ENCODE measurements around the gene POU3F2.
A peak's percentile ranks its signal among the peaks of the same experiment; 100 is the strongest.

Gene POU3F2

DNA sequence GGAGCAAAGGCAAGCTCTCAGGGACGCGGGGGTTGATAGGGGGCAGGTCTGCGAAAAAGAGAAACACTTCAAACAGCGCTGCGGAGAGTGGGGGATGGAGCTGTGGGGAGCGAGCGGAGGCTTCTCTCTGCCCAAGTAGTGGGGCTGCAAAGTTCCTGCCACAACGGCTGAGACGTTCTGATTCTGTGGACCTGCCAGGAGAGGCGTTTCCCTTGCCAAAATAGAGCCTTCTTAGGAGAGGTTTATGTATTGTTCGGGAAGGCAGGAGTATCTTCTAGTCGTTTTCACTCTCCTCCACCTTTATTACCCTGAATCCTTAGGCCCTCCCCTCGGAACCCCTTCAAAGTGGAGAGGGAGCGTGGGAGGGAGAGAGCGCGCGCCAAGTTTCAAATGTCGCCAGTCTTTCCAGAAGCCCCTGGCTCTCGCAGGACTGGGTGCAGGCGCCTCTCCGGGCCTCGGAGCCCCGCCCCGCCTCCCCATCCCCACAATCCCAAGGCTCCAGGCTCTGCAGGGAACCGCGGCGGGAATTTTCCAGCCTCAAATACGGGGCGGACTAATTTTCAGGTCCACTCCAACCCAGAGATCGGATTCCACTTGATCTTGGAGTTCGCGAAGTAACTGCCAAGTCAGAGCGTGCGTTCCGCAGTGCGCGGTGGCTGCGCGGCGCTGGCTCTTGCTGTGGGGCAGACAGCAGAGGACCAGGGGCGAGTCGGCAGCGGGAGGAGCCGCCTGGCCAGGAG lies 10.0 kb upstream of the POU3F2 start (continued):
- no peak for TF ChIP-seq ZNF184 (tag by site-specific recombination; IDR thresholded peaks at IDR 0.05)
- TF ChIP-seq, protein P1, sequence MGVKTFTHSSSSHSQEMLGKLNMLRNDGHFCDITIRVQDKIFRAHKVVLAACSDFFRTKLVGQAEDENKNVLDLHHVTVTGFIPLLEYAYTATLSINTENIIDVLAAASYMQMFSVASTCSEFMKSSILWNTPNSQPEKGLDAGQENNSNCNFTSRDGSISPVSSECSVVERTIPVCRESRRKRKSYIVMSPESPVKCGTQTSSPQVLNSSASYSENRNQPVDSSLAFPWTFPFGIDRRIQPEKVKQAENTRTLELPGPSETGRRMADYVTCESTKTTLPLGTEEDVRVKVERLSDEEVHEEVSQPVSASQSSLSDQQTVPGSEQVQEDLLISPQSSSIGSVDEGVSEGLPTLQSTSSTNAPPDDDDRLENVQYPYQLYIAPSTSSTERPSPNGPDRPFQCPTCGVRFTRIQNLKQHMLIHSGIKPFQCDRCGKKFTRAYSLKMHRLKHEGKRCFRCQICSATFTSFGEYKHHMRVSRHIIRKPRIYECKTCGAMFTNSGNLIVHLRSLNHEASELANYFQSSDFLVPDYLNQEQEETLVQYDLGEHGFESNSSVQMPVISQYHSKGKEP (tag by site-specific recombination; IDR thresholded peaks at IDR 0.05) = no peak
- TF ChIP-seq WT1 (tag by site-specific recombination; IDR thresholded peaks at IDR 0.05) = no peak
- no peak for TF ChIP-seq ZNF10 (tag by site-specific recombination; IDR thresholded peaks at IDR 0.05)
- no peak for TF ChIP-seq ZNF48 (tag by site-specific recombination; IDR thresholded peaks at IDR 0.05)
- no peak for TF ChIP-seq ZNF768 (tag by site-specific recombination; IDR thresholded peaks at IDR 0.05)
- TF ChIP-seq RBAK (tag by site-specific recombination; IDR thresholded peaks at IDR 0.05) = no peak
- TF ChIP-seq ZNF776 (tag by site-specific recombination; IDR thresholded peaks at IDR 0.05; ENCODE audit: borderline replicate concordance) = no peak
- no peak for TF ChIP-seq ZNF26 (tag by site-specific recombination; IDR thresholded peaks at IDR 0.05)
- TF ChIP-seq, protein P2, sequence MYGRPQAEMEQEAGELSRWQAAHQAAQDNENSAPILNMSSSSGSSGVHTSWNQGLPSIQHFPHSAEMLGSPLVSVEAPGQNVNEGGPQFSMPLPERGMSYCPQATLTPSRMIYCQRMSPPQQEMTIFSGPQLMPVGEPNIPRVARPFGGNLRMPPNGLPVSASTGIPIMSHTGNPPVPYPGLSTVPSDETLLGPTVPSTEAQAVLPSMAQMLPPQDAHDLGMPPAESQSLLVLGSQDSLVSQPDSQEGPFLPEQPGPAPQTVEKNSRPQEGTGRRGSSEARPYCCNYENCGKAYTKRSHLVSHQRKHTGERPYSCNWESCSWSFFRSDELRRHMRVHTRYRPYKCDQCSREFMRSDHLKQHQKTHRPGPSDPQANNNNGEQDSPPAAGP (tag by site-specific recombination; IDR thresholded peaks at IDR 0.05) = no peak
- no peak for TF ChIP-seq ZNF544 (tag by site-specific recombination; IDR thresholded peaks at IDR 0.05)
- TF ChIP-seq ZNF416 (tag by site-specific recombination; IDR thresholded peaks at IDR 0.05) = no peak
- peak; percentile 86 for TF ChIP-seq ZNF335 (tag by site-specific recombination; conservative IDR thresholded peaks at IDR 0.05)
- no peak for TF ChIP-seq ZNF133 (tag by site-specific recombination; IDR thresholded peaks at IDR 0.05)
- no peak for TF ChIP-seq ZNF214 (tag by site-specific recombination; IDR thresholded peaks at IDR 0.05; ENCODE audit: borderline replicate concordance)
- TF ChIP-seq ZFHX2 (tag by site-specific recombination; conservative IDR thresholded peaks at IDR 0.05) = peak; percentile 55
- TF ChIP-seq ZBTB48 (tag by site-specific recombination; IDR thresholded peaks at IDR 0.05) = no peak
- TF ChIP-seq, protein P3, sequence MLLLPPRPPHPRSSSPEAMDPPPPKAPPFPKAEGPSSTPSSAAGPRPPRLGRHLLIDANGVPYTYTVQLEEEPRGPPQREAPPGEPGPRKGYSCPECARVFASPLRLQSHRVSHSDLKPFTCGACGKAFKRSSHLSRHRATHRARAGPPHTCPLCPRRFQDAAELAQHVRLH (tag by site-specific recombination; IDR thresholded peaks at IDR 0.05) = no peak
- TF ChIP-seq ZNF16 (tag by site-specific recombination; IDR thresholded peaks at IDR 0.05; ENCODE audit: low read depth) = no peak
- TF ChIP-seq KLF8 (tag by site-specific recombination; IDR thresholded peaks at IDR 0.05) = peak; percentile 39; the same call in 1 of the 2 replicates
- TF ChIP-seq ZNF626 (tag by site-specific recombination; IDR thresholded peaks at IDR 0.05) = no peak
- TF ChIP-seq KLF9 (tag by site-specific recombination; IDR thresholded peaks at IDR 0.05; ENCODE audit: low read depth) = 0 out of 2 replicates have a peak, but pooled peaks have one; percentile 12
- no peak for TF ChIP-seq ZNF560 (tag by site-specific recombination; IDR thresholded peaks at IDR 0.05; ENCODE audit: borderline replicate concordance)
- TF ChIP-seq, protein P4, sequence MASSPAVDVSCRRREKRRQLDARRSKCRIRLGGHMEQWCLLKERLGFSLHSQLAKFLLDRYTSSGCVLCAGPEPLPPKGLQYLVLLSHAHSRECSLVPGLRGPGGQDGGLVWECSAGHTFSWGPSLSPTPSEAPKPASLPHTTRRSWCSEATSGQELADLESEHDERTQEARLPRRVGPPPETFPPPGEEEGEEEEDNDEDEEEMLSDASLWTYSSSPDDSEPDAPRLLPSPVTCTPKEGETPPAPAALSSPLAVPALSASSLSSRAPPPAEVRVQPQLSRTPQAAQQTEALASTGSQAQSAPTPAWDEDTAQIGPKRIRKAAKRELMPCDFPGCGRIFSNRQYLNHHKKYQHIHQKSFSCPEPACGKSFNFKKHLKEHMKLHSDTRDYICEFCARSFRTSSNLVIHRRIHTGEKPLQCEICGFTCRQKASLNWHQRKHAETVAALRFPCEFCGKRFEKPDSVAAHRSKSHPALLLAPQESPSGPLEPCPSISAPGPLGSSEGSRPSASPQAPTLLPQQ (tag by site-specific recombination; IDR thresholded peaks at IDR 0.05) = no peak; the same call in 1 of the 2 replicates
- no peak for TF ChIP-seq ZNF777 (tag by site-specific recombination; IDR thresholded peaks at IDR 0.05; ENCODE audit: borderline replicate concordance)
- TF ChIP-seq, protein P5, sequence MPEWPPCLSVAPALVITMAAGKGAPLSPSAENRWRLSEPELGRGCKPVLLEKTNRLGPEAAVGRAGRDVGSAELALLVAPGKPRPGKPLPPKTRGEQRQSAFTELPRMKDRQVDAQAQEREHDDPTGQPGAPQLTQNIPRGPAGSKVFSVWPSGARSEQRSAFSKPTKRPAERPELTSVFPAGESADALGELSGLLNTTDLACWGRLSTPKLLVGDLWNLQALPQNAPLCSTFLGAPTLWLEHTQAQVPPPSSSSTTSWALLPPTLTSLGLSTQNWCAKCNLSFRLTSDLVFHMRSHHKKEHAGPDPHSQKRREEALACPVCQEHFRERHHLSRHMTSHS (tag by site-specific recombination; IDR thresholded peaks at IDR 0.05) = no peak
- TF ChIP-seq, protein P6, sequence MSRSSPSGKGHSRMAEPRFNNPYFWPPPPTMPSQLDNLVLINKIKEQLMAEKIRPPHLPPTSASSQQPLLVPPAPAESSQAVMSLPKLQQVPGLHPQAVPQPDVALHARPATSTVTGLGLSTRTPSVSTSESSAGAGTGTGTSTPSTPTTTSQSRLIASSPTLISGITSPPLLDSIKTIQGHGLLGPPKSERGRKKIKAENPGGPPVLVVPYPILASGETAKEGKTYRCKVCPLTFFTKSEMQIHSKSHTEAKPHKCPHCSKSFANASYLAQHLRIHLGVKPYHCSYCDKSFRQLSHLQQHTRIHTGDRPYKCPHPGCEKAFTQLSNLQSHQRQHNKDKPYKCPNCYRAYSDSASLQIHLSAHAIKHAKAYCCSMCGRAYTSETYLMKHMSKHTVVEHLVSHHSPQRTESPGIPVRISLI (tag by site-specific recombination; IDR thresholded peaks at IDR 0.05) = no peak
- no peak for TF ChIP-seq ZBTB21 (tag by site-specific recombination; IDR thresholded peaks at IDR 0.05)
- no peak for TF ChIP-seq ZNF529 (tag by site-specific recombination; IDR thresholded peaks at IDR 0.05; ENCODE audit: insufficient replicate concordance)
